Astrocyte (in vitro differentiated cells and primary cell): ENCODE measurements around the gene ATXN10. TPM values are rescaled to one million over a fixed set of nuclear protein-coding genes. Genes with fewer than 3 reads are reported as not detected.

Experiments
- DNase-seq: peaks from one replicate; pipeline ENCODE4 v3.0.0-alpha.2; 2010; ENCODE audit warnings: low read depth
- FAIRE-seq: peaks from 2 replicates; lab custom pipeline; 2011; peaks lifted over from hg19 to GRCh38; lab: Jason Lieb, UNC
- H2AFZ ChIP-seq: 2 replicates; pipeline ENCODE4 v1.6.0; 2012; ENCODE audit warnings: low read depth, low read length, inconsistent platforms
- H3K27ac ChIP-seq: 2 replicates; pipeline ENCODE4 v1.5.1; 2011; ENCODE audit warnings: low read depth, low read length, inconsistent platforms
- H3K27me3 ChIP-seq: 2 replicates; pipeline ENCODE4 v1.6.0; 2011; ENCODE audit warnings: low read length, inconsistent platforms; ENCODE audit not compliant: insufficient read depth
- H3K36me3 ChIP-seq: 2 replicates; pipeline ENCODE4 v1.5.1; 2011; ENCODE audit warnings: low read length, inconsistent platforms; ENCODE audit not compliant: insufficient read depth
- H3K4me1 ChIP-seq: 2 replicates; pipeline ENCODE4 v1.5.1; 2011; ENCODE audit warnings: low read length, inconsistent platforms; ENCODE audit not compliant: insufficient read depth
- H3K4me2 ChIP-seq: 2 replicates; pipeline ENCODE4 v1.6.0; 2012; ENCODE audit warnings: low read length, inconsistent platforms
- H3K4me3 ChIP-seq: 2 replicates; pipeline ENCODE4 v1.5.1; 2011; ENCODE audit warnings: low read depth, mild to moderate bottlenecking, low read length, inconsistent platforms; ENCODE audit not compliant: insufficient read depth
- H3K79me2 ChIP-seq: 2 replicates; pipeline ENCODE4 v1.6.0; 2012; ENCODE audit warnings: mild to moderate bottlenecking, low read length, inconsistent platforms; ENCODE audit not compliant: insufficient read depth
- H3K9ac ChIP-seq: 2 replicates; pipeline ENCODE4 v1.6.0; 2012; ENCODE audit warnings: mild to moderate bottlenecking, low read length, inconsistent platforms
- H3K9me3 ChIP-seq: 2 replicates; pipeline ENCODE4 v1.5.1; 2012; ENCODE audit warnings: low read depth, mild to moderate bottlenecking, low read length, inconsistent platforms; ENCODE audit not compliant: insufficient read depth
- H4K20me1 ChIP-seq: 2 replicates; pipeline ENCODE4 v1.6.0; 2012; ENCODE audit warnings: low read length, inconsistent platforms; ENCODE audit not compliant: insufficient read depth
- H3K27ac Mint-ChIP-seq: one replicate; pipeline ENCODE4 v1.8.0; 2021; ENCODE audit warnings: mild to moderate bottlenecking, mixed read lengths; ENCODE audit not compliant: unreplicated experiment
- H3K27me3 Mint-ChIP-seq: one replicate; pipeline ENCODE4 v1.8.0; 2021; ENCODE audit warnings: low read depth, mixed read lengths; ENCODE audit not compliant: unreplicated experiment
- H3K36me3 Mint-ChIP-seq: one replicate; pipeline ENCODE4 v1.8.0; 2021; ENCODE audit warnings: low read depth, mixed read lengths; ENCODE audit not compliant: unreplicated experiment
- H3K4me1 Mint-ChIP-seq: one replicate; pipeline ENCODE4 v1.8.0; 2021; ENCODE audit warnings: low read depth, mixed read lengths; ENCODE audit not compliant: unreplicated experiment
- H3K4me3 Mint-ChIP-seq: one replicate; pipeline ENCODE4 v1.8.0; 2021; ENCODE audit warnings: mild to moderate bottlenecking, moderate library complexity, mixed read lengths; ENCODE audit not compliant: unreplicated experiment
- H3K9me3 Mint-ChIP-seq: one replicate; pipeline ENCODE4 v1.8.0; 2021; ENCODE audit warnings: mild to moderate bottlenecking, mixed read lengths; ENCODE audit not compliant: unreplicated experiment
- EZH2 ChIP-seq: IDR thresholded peaks from 2 replicates; pipeline ENCODE4 v1.6.1; 2012; ENCODE audit warnings: mild to moderate bottlenecking, low read length, inconsistent platforms; ENCODE audit not compliant: insufficient read depth
- total RNA-seq: library from RNA; stranded (reverse); gene quantifications from 2 replicates; pipeline ENCODE4 v1.2.1, GENCODE V29; 2021
- TF ChIP-seq, protein P1 (sequence below): IDR thresholded peaks from 2 replicates; pipeline ENCODE4 v1.5.1; 2011; ENCODE audit warnings: low read depth, mild to moderate bottlenecking, inconsistent platforms, low read length, moderate library complexity; ENCODE audit not compliant: insufficient read depth

Gene ATXN10
- total RNA-seq, 1 donor from 2014 or later = 195 TPM

DNA sequence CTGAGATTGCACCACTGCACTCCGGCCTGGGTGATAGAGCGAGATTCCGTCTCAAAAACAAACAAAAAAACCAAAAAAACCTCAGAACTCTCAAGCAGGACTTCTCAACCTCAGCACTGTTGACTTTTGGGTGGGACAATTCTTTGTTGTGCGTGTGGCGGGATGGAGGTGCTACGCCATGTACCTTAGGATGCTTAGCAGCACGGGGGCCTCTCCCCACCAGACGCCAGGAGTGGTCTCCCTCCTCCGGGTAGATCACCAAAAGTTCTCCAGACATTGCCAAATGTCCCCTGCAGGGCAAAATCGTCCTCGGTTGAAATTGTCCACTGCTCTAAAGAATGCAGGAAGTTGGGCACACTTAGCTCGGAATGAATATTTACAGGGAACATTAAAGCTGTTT, 26.9 kb upstream of the ATXN10 start:
- no peak overlapping the region for H3K27ac Mint-ChIP-seq
- no peak overlapping the region for H2AFZ ChIP-seq

DNA sequence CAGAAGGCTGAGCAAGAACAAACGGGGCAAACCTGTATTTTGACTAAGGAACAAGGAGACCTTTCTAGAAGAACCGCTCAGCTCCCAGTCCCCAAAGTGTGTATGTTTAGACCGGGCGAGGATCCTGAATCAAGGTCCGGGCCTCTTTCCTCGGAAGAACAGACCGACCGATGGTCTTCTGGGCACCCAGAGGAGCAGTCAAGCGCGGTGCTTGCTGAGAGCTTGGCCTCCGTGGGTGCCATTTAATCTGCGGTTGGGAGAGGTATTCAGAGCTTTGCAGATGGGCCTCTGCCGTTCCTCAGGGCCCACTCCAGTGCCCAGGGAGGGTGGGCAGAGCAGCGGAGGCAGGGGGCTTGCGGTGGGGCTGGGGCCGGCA, 26.5 kb upstream of the ATXN10 start:
- FAIRE-seq = no peak
- H3K4me1 ChIP-seq = peaks cover 3% of the 10 kb centered on the region
- peaks cover 2% of the 10 kb centered on the region for H3K9me3 Mint-ChIP-seq
- H3K4me1 Mint-ChIP-seq = peaks cover 8% of the 10 kb centered on the region
- H3K4me2 ChIP-seq = peak overlapping the region; percentile 78
- H3K4me3 Mint-ChIP-seq = no peak overlapping the region
- H2AFZ ChIP-seq = peak overlapping the region; percentile 83
- H3K9ac ChIP-seq = no peak overlapping the region
- no peak overlapping the region for H3K27ac ChIP-seq
- H3K9me3 ChIP-seq = no peaks in the 10 kb centered on the region
- TF ChIP-seq, protein P1, sequence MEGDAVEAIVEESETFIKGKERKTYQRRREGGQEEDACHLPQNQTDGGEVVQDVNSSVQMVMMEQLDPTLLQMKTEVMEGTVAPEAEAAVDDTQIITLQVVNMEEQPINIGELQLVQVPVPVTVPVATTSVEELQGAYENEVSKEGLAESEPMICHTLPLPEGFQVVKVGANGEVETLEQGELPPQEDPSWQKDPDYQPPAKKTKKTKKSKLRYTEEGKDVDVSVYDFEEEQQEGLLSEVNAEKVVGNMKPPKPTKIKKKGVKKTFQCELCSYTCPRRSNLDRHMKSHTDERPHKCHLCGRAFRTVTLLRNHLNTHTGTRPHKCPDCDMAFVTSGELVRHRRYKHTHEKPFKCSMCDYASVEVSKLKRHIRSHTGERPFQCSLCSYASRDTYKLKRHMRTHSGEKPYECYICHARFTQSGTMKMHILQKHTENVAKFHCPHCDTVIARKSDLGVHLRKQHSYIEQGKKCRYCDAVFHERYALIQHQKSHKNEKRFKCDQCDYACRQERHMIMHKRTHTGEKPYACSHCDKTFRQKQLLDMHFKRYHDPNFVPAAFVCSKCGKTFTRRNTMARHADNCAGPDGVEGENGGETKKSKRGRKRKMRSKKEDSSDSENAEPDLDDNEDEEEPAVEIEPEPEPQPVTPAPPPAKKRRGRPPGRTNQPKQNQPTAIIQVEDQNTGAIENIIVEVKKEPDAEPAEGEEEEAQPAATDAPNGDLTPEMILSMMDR = no peak
- TF ChIP-seq EZH2 = no peak
- no peak overlapping the region for H3K27ac Mint-ChIP-seq
- H3K36me3 ChIP-seq = no peaks in the 10 kb centered on the region
- no peaks in the 10 kb centered on the region for H3K79me2 ChIP-seq
- no peaks in the 10 kb centered on the region for H4K20me1 ChIP-seq
- peaks cover 50% of the 10 kb centered on the region for H3K27me3 Mint-ChIP-seq
- no peak for DNase-seq
- H3K36me3 Mint-ChIP-seq = peaks cover 2% of the 10 kb centered on the region
- no peak overlapping the region for H3K4me3 ChIP-seq
- H3K27me3 ChIP-seq = peaks cover 7% of the 10 kb centered on the region

More for the DNA sequence above, 26.9 kb upstream of the ATXN10 start:
- Histone ChIP-seq H3K4me2 (no peak overlapping the region), H3K9ac (no peak overlapping the region), H3K4me1 (peaks cover 3% of the 10 kb centered on the region), H3K36me3 (no peaks in the 10 kb centered on the region), H3K27me3 (peaks cover 7% of the 10 kb centered on the region), H3K4me3 (no peak overlapping the region), H3K9me3 (no peaks in the 10 kb centered on the region), H3K79me2 (no peaks in the 10 kb centered on the region), H4K20me1 (no peaks in the 10 kb centered on the region), H3K27ac (no peak overlapping the region)
- TF ChIP-seq EZH2 = no peak
- TF ChIP-seq, protein P1 = no peak
- FAIRE-seq (no peak), DNase-seq (no peak)
- Mint-ChIP-seq H3K4me1 (peaks cover 10% of the 10 kb centered on the region), H3K36me3 (peaks cover 2% of the 10 kb centered on the region), H3K4me3 (no peak overlapping the region), H3K9me3 (peaks cover 1% of the 10 kb centered on the region), H3K27me3 (peaks cover 51% of the 10 kb centered on the region)

DNA sequence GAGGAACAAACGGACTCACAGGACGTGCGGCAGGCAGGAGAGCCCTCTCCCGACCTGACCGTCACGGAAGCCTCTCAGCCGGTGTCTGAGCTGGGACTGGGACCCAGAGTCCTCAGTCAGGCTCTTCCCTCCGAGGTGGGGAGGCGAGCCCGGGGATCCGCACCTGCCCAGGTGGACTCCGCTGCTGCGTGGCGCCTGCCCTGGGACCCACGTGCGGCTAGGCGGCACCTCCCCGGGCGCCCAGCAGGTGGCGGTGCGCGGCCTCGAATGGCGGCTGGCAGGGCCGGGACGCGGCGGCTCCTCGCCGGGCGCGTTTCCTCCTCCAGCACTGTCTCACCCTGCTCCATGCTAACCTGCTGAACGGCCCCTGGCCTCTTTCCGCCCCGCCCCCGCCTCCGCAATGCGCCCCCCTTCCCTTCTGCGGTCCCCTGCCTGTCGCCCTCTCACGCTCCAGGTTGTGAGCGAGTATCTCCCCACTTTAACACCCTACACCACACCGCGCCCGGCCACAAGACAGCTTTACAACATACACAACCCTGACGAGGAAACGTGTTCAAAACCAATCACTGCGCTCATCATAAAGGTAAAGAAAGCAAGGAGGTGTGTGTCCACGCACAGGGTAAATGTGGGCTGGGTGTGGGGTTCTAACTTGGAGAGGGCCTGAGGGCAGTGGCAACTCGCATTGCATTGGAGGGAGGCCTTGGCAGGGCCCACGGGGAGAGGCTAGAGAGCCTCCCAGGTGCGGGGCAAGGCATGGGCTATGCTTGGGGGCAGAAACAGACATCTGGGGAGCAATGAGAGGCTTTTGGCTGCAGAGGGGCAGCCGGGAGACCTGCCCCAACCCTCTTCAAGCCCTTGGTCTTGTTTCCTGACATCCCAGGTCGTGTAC, 25.9 kb upstream of the ATXN10 start:
- Histone ChIP-seq H3K4me3 (peak overlapping the region; percentile 23), H3K4me1 (peaks cover 3% of the 10 kb centered on the region), H2AFZ (peak overlapping the region; percentile 83), H3K27ac (no peak overlapping the region), H3K36me3 (no peaks in the 10 kb centered on the region), H4K20me1 (no peaks in the 10 kb centered on the region), H3K27me3 (peaks cover 7% of the 10 kb centered on the region), H3K9ac (no peak overlapping the region), H3K4me2 (peak overlapping the region; percentile 78), H3K79me2 (no peaks in the 10 kb centered on the region), H3K9me3 (no peaks in the 10 kb centered on the region)
- Mint-ChIP-seq H3K4me1 (peaks cover 8% of the 10 kb centered on the region), H3K27me3 (peaks cover 54% of the 10 kb centered on the region), H3K9me3 (peaks cover 2% of the 10 kb centered on the region), H3K27ac (no peak overlapping the region), H3K4me3 (no peak overlapping the region), H3K36me3 (peaks cover 2% of the 10 kb centered on the region)
- DNase-seq = no peak
- TF ChIP-seq EZH2 = no peak
- TF ChIP-seq, protein P1 = peak; percentile 45
- FAIRE-seq = no peak
